Stimulated activated CD8-positive, alpha-beta memory T cell treated with anti-CD3 and anti-CD28 coated beads, Interleukin-15, amount 100 ng/mL, for 48 hours (primary cell): Measurements from ENCODE around the gene PPP1R3C.

Experiments
- DNase-seq, 2 donors: peaks; one replicate each; pipeline ENCODE4 v3.0.0-alpha.2; 2020; ENCODE audit warnings: low read depth in 2 of 2

PPP1R3C gene

DNA sequence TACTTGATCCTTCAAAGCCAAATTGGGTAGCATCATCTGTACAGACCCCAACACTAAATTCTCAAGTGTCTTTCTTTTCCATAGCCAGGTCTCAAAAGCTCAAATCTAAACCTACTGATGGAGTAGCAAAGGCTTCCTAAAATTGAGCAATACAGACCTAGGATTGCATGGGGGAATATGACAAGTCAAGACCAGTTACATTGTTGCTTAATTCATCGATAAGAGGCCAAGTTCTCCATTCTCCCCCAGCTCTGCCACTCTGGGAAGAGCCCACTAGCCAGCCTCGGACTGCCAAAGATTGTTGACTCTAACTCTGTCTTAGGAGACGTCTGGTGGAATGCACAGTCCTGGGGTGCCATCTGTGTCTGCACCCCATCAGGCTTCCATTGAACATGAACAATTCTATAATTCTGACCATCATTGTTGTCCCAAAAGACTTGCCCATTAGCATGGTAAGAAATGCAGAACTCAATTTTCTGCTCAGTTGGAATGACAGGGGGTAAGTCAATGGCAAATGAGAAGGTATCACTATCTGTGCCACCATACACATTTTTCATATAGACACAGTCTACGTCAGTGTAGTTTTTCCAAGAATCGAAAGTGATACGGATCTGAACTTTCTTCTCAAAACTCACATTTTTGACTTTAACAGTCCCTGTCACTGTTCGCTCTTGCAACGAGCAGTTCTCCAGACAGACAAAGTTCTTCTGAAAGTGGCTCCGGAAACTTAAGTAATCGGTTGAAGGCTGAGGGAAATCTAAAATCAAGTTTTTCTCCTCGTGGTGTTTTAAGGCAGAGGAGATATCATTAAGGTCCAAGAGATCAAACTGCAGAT lies 2.9 kb downstream of the PPP1R3C start:
- no peak for DNase-seq

DNA sequence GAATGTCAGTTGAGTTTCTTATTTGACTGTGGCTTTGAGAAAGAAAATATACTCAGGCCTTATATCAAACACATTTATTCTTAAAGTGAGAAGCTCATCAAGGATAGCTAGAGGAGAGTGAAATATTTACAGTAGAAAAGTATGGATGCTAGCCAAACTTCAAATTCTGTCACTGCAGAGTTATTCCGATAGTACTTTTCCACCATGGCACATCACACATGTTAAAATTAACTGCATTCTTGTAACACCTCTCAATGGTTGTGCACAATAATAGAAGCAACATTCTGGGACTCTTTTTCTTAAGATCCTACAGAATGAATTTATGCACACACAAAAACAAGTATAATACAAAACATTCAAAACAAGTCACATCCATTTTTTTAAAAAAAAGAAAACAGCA lies 4.5 kb downstream of the PPP1R3C start:
- DNase-seq = no peak

DNA sequence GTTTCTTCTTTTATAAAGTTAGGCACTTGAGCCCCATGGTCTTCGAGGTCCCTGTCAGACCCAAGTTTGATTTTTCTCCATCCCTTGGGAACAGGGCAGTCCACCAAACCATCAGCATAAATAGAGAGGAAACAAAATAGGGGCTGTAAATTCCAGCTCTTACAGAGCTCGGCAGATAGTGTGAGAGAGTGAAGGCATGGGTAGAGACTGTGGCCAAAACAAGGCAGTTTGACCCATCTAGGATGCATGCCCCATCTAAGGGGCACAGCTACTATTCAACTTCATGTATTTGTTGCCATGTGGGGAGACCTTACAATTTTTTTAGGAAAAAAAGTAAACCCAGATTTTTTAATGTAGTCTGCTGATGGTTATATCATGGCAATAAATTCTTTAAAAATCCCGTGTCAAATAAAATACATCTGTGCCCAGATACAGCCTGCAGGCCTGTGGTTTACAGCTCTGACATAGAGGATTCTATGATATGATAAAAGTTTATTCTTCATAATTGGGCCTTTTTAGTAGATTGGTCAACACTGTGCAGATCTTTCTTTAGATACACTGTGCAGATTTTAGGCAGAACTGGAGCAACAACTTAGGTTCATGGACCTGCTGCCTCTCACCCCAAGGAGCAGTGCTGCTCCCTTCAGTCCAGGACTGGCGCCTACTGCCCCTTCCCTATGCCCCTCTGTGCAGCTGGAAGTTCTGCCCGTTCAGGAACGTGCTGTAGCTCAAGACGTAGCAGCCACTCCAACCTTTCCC lies 5.3 kb downstream of the PPP1R3C start:
- DNase-seq = no peak

DNA sequence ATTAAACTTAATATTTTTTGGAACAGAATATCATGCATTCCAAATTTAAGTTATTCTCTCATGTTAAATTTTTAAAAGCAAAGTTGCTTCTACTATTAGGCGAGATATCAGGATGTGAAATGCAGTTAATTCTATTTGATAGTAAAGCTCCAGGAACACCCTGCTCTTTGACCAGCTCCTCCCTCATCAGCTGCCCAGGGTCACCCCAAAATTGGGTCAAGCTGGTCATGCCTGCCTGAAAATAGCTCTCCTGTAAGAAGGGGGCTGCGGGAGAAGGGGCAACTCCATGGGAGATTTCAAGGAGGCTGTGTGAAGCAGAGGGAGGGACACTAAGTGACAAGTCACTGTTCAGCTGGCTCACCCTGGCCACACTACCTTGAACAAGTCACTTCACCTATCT lies 5.9 kb downstream of the PPP1R3C start:
- DNase-seq = no peak

GRCh38 chr10:91624633-91625032 lies 8.2 kb downstream of the PPP1R3C start:
- DNase-seq = no peak

DNA sequence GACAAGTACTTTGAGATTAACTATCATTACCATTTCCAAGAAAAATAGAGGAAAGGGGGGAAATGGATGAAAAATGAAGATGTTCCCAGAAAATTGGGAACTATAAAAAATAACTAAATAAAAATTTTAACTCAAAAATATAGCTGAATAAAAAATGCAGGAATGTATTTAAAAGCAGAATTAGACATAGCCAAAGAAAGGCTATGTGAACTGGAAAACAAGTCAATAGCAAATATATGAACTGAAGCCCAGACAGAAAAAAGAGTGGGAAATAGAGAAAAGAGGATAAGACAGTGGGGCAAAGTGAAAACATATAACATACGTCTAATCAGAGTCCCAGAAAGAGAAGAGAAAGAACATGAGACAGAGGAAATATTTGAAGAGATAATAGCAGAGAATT lies 10.3 kb downstream of the PPP1R3C start:
- no peak for DNase-seq

DNA sequence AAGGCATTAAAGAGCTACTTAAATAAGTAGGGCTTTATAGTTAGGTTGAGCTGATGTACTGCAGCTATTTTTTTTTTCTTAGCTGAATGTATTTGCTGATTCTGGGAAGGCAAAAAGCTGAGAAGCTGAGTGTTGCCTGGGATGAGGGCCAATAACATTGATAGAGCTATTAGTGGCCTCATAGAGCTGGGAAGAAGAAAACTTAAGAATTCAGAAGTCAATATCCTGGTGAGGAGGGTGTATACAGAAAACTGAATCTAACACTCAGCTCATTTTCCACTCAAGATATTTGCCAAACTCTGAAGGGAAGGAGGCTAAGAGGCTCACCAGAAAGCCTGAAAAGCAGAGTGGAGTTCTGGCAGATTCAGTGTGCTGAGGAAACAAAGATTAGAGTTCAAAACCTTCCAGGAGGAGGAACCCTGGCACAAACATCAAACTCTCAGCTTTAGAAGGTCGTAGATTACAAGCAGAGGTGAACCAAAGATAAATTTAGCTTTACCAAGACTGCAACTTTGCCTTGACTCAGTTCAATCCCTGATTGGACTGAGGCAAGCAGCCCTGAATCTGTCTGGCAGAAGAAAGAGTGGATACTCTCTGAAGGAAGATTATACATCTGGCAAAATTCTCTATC lies 11.3 kb downstream of the PPP1R3C start:
- DNase-seq = no peak

- DNase-seq = no peak
Measured at GRCh38 chr10:91617072-91617609, 15.7 kb downstream of the PPP1R3C start.

DNA sequence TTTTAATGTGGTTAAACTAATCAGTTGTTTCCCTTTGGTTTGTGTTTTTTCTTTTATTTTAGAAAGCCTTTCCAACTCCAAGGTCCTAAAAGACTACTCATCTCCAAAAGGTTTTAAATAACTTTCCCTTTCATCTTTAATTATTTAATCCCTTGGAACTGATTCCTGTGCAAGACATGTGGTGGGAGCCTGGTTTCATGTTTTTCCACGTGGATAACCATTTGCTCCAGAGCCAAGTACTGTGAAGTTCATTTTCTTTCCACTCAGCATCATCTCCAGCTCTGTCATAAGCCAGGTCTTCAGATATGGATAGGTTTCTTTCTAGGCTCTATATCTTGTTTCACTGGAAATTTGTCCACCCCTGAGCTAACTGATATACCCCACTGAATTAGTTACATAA lies 16.7 kb downstream of the PPP1R3C start:
- no peak for DNase-seq

DNA sequence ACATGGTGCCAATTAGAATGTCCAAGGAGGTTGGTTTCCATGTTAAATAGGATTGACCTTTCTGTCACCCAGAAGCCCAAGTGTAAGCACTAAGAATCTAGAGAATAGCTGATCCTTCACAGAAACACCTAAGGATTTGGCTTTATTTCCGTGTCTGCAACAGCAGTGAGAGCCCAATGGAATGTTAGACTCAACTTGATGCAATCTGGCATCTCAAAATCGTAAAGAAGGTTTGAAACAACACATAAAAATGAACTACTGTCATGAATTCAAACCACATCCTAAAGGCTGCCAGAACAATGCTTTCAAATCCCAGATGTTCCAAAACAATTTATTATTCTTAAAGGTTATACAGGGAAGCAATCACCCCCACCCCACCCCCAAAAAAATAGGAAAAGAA lies 18.6 kb downstream of the PPP1R3C start:
- no peak for DNase-seq

- DNase-seq = no peak
Measured at GRCh38 chr10:91613411-91614187, 19.3 kb downstream of the PPP1R3C start.

GRCh38 chr10:91610919-91611318 lies 22.0 kb downstream of the PPP1R3C start:
- DNase-seq = no peak

DNA sequence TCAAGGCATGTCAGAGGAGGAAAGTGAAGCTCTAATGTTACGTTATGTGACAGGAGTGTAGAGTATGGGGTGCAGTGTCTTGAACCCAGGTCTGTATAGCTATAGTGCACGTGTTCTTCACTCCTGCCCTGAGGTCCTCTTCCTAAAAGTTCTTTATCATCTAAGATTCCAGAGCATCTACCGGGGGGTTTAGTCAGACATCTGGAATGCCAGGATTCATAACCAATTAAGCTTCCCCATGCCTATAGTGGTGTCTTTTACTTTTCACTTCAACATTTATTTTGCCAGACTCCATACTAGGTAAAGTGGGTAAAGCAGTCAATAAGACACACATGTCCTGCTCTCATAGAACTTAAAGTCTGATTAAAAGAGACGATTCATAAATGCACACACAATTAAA lies 22.4 kb downstream of the PPP1R3C start:
- DNase-seq = no peak

GRCh38 chr10:91607646-91608403 lies 25.0 kb downstream of the PPP1R3C start:
- no peak for DNase-seq

GRCh38 chr10:91605968-91606367 lies 26.9 kb downstream of the PPP1R3C start:
- DNase-seq = no peak

GRCh38 chr10:91604553-91605534 lies 28.0 kb downstream of the PPP1R3C start:
- no peak for DNase-seq

GRCh38 chr10:91603931-91604331 lies 28.9 kb downstream of the PPP1R3C start:
- DNase-seq = no peak

- DNase-seq = no peak
Measured at GRCh38 chr10:91602868-91603568, 29.9 kb downstream of the PPP1R3C start.

DNA sequence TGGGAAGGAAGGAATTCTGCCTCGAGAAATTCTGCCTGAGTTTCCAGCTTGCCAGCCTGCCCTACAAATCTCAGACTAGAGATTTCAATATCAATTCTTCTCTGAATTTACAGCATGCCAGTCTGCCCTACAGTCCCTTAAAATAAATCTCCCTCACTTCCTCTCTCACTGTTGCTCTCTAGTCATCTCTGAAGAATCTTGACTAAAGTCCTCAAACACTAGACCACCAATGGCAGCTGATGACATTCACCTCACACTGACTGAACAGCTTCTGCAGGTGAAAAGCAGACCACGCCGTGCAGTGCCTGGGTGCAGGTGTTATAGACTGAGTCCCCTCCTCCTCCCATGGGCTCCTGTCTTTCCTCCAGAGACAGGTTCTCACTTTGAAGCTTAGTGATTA lies 30.4 kb downstream of the PPP1R3C start:
- no peak for DNase-seq
